ENCODE measurements around the gene C1QA.

Gene C1QA

GRCh38 chr1:22639286-22639685, 2.9 kb downstream of the C1QA start:
- no peak overlapping the region for H3K27ac ChIP-seq (replicated peaks)
- no peak for DNase-seq (ENCODE audit: low read depth in 1 of 2, low spot score in 1 of 2)
- H3K4me3 ChIP-seq (replicated peaks; ENCODE audit: insufficient read depth, low read length), result no peak overlapping the region
- H3K27me3 ChIP-seq (ENCODE audit: insufficient read depth, poor library complexity, severe bottlenecking), result no peaks in the 10 kb centered on the region
- TF ChIP-seq, protein P1, sequence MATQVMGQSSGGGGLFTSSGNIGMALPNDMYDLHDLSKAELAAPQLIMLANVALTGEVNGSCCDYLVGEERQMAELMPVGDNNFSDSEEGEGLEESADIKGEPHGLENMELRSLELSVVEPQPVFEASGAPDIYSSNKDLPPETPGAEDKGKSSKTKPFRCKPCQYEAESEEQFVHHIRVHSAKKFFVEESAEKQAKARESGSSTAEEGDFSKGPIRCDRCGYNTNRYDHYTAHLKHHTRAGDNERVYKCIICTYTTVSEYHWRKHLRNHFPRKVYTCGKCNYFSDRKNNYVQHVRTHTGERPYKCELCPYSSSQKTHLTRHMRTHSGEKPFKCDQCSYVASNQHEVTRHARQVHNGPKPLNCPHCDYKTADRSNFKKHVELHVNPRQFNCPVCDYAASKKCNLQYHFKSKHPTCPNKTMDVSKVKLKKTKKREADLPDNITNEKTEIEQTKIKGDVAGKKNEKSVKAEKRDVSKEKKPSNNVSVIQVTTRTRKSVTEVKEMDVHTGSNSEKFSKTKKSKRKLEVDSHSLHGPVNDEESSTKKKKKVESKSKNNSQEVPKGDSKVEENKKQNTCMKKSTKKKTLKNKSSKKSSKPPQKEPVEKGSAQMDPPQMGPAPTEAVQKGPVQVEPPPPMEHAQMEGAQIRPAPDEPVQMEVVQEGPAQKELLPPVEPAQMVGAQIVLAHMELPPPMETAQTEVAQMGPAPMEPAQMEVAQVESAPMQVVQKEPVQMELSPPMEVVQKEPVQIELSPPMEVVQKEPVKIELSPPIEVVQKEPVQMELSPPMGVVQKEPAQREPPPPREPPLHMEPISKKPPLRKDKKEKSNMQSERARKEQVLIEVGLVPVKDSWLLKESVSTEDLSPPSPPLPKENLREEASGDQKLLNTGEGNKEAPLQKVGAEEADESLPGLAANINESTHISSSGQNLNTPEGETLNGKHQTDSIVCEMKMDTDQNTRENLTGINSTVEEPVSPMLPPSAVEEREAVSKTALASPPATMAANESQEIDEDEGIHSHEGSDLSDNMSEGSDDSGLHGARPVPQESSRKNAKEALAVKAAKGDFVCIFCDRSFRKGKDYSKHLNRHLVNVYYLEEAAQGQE (IDR thresholded peaks at IDR 0.05; ENCODE audit: insufficient replicate concordance, low read depth), result no peak
- TF ChIP-seq SPI1 (IDR thresholded peaks at IDR 0.05; ENCODE audit: borderline replicate concordance, low read depth) (no peak), POLR2AphosphoS5 (IDR thresholded peaks at IDR 0.05; ENCODE audit: low read depth) (no peak), GABPA (IDR thresholded peaks at IDR 0.05; ENCODE audit: low read depth) (no peak)
- TF ChIP-seq, protein P2, sequence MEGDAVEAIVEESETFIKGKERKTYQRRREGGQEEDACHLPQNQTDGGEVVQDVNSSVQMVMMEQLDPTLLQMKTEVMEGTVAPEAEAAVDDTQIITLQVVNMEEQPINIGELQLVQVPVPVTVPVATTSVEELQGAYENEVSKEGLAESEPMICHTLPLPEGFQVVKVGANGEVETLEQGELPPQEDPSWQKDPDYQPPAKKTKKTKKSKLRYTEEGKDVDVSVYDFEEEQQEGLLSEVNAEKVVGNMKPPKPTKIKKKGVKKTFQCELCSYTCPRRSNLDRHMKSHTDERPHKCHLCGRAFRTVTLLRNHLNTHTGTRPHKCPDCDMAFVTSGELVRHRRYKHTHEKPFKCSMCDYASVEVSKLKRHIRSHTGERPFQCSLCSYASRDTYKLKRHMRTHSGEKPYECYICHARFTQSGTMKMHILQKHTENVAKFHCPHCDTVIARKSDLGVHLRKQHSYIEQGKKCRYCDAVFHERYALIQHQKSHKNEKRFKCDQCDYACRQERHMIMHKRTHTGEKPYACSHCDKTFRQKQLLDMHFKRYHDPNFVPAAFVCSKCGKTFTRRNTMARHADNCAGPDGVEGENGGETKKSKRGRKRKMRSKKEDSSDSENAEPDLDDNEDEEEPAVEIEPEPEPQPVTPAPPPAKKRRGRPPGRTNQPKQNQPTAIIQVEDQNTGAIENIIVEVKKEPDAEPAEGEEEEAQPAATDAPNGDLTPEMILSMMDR (IDR thresholded peaks at IDR 0.05; ENCODE audit: insufficient read depth, low read length), result no peak

GRCh38 chr1:22641247-22641646, 4.8 kb downstream of the C1QA start:
- no peak overlapping the region for H3K27ac ChIP-seq (replicated peaks)
- no peak overlapping the region for H3K4me3 ChIP-seq (replicated peaks; ENCODE audit: insufficient read depth, low read length)
- TF ChIP-seq, protein P2 (IDR thresholded peaks at IDR 0.05; ENCODE audit: insufficient read depth, low read length), result no peak
- TF ChIP-seq GABPA (IDR thresholded peaks at IDR 0.05; ENCODE audit: low read depth) (no peak), SPI1 (IDR thresholded peaks at IDR 0.05; ENCODE audit: borderline replicate concordance, low read depth) (no peak), POLR2AphosphoS5 (IDR thresholded peaks at IDR 0.05; ENCODE audit: low read depth) (no peak)
- TF ChIP-seq, protein P1 (IDR thresholded peaks at IDR 0.05; ENCODE audit: insufficient replicate concordance, low read depth), result no peak
- no peak for DNase-seq (ENCODE audit: low read depth in 1 of 2, low spot score in 1 of 2)
- H3K27me3 ChIP-seq (ENCODE audit: insufficient read depth, poor library complexity, severe bottlenecking), result no peaks in the 10 kb centered on the region

- no peak overlapping the region for H3K4me3 ChIP-seq (replicated peaks; ENCODE audit: insufficient read depth, low read length)
- no peak for TF ChIP-seq POLR2AphosphoS5 (IDR thresholded peaks at IDR 0.05; ENCODE audit: low read depth)
- TF ChIP-seq, protein P2 (IDR thresholded peaks at IDR 0.05; ENCODE audit: insufficient read depth, low read length), result peak; percentile 62
- no peak overlapping the region for H3K27ac ChIP-seq (replicated peaks)
- H3K27me3 ChIP-seq (ENCODE audit: insufficient read depth, poor library complexity, severe bottlenecking), result no peaks in the 10 kb centered on the region
- peak in 1 of 2 experiments; percentile 48 for DNase-seq (ENCODE audit: low read depth in 1 of 2, low spot score in 1 of 2)
Measured at GRCh38 chr1:22641906-22642636, 5.6 kb downstream of the C1QA start.

GRCh38 chr1:22643381-22643780, 7.0 kb downstream of the C1QA start, which contains the start of gene C1QC:
Gene C1QC (plus strand): TSS chr1:22643633. CDS start chr1:22644024, 391 bp downstream.
- Histone ChIP-seq H3K27ac (replicated peaks) (no peak within 1 kb of the TSS), H3K4me3 (replicated peaks; ENCODE audit: insufficient read depth, low read length) (no peak within 1 kb of the TSS), H3K27me3 (ENCODE audit: insufficient read depth, poor library complexity, severe bottlenecking) (no peaks in the 10 kb centered on the region)
- no peak for TF ChIP-seq GABPA (IDR thresholded peaks at IDR 0.05; ENCODE audit: low read depth)
- TF ChIP-seq, protein P2 (IDR thresholded peaks at IDR 0.05; ENCODE audit: insufficient read depth, low read length), result no peak
- no peak for TF ChIP-seq SPI1 (IDR thresholded peaks at IDR 0.05; ENCODE audit: borderline replicate concordance, low read depth)
- TF ChIP-seq POLR2AphosphoS5 (IDR thresholded peaks at IDR 0.05; ENCODE audit: low read depth), result no peak
- TF ChIP-seq, protein P1 (IDR thresholded peaks at IDR 0.05; ENCODE audit: insufficient replicate concordance, low read depth), result no peak
- no peak for DNase-seq (ENCODE audit: low read depth in 1 of 2, low spot score in 1 of 2)
